OCI-LY3 (cell line): ENCODE measurements around the gene ZBTB38.

Source experiments
- H2AFZ ChIP-seq: fragments of 200-600, 300-600 bp; shearing (Covaris generic); 2 replicates; pipeline ENCODE4 v1.6.0; 2014; ENCODE audit warnings: antibody characterized with exemption, low read depth, low read length
- H3K27ac ChIP-seq: fragments of 200-600, 300-600 bp; sonication (generic); 2 replicates; pipeline ENCODE4 v1.5.1; 2014; ENCODE audit warnings: mild to moderate bottlenecking, low read length, moderate library complexity, mixed read lengths
- H3K27me3 ChIP-seq: fragments of 200-600, 300-600 bp; sonication (generic); 2 replicates; pipeline ENCODE4 v1.6.1; 2014; ENCODE audit warnings: low read depth, low read length, mixed read lengths
- H3K36me3 ChIP-seq: fragments of 200-600, 300-600 bp; sonication (generic); replicated peaks from 2 replicates; pipeline ENCODE3; 2014; ENCODE audit warnings: low read depth, low read length, mixed read lengths
- H3K4me1 ChIP-seq: fragments of 300-600, 200-600 bp; sonication (generic); 2 replicates; pipeline ENCODE4 v1.6.1; 2014; ENCODE audit warnings: low read length, mixed read lengths
- H3K4me2 ChIP-seq: fragments of 200-600, 300-600 bp; sonication (generic); 2 replicates; pipeline ENCODE4 v1.6.1; 2014; ENCODE audit warnings: low read length, mixed read lengths
- H3K4me3 ChIP-seq: fragments of 300-600, 200-600 bp; sonication (generic); 2 replicates; pipeline ENCODE4 v1.5.1; 2014; ENCODE audit warnings: antibody characterized with exemption, mild to moderate bottlenecking, low read length, moderate library complexity
- H3K79me2 ChIP-seq: fragments of 300-600, 200-600 bp; shearing (Covaris generic); 2 replicates; pipeline ENCODE4 v1.6.1; 2014; ENCODE audit warnings: mild to moderate bottlenecking, low read length, mixed read lengths
- H3K9ac ChIP-seq: fragments of 300-600, 200-600 bp; shearing (Covaris generic); 2 replicates; pipeline ENCODE4 v1.6.0; 2014; ENCODE audit warnings: mild to moderate bottlenecking, low read length, moderate library complexity
- H3K9me3 ChIP-seq: fragments of 200-600, 300-600 bp; shearing (Covaris generic); 2 replicates; pipeline ENCODE4 v1.6.1; 2014; ENCODE audit warnings: low read length, mixed read lengths; ENCODE audit not compliant: insufficient read depth
- H4K20me1 ChIP-seq: fragments of 200-600, 300-600 bp; sonication (generic); 2 replicates; pipeline ENCODE4 v1.6.1; 2016; ENCODE audit warnings: low read length, mixed read lengths; ENCODE audit not compliant: insufficient read depth
- EZH2phosphoT487 ChIP-seq: fragments of 200-600 bp; shearing (Covaris generic); IDR thresholded peaks from 2 replicates; pipeline ENCODE4 v1.6.1; 2018; ENCODE audit warnings: antibody characterized with exemption, mixed run types, low read depth
- TF ChIP-seq, protein P1 (sequence below): fragments of 200-600, 300-600 bp; sonication (generic); IDR thresholded peaks from 2 replicates; pipeline ENCODE4 v1.5.1; 2014; ENCODE audit warnings: antibody characterized with exemption, low read length, low read depth

ZBTB38 gene

DNA sequence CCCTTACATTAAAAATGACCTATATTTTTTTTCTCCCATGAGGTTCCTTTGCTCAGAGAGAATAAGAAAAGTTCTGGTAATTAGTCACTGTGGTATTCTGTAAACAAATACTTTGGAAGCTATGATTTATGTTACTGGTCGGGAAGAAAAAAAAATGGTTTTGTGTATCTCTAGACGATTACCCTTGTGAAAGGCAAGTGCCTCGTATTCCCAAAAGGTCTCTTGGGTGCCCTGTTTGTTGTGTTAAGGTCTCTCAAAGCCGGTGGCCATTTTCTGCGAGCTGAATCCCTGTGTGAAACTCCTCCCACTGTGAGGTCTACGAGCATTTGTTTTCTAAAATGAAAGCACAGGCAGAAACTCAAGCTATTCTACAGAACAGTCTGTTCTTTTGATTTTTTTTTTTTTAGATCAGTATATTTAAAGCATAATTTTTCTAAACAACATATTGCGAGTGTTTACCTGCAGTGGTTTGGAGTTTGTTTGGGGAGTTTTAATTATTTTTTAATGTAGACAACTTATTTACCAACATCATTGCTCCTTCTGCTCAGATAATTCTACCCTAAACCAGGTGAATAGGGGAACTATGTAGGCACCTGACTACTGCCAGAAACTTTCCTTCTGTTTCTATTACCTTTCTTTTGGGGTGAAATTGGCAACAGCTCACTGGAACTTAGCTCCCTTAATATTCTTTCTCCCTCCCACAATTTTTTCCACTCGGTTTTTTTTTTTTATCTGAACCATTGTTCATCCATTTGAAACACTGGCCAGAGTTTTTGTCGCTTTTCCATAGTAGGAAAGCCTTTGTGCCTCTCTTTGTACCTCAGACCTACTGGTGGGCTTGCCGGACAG lies 44.0 kb downstream of the ZBTB38 start:
- H3K9me3 ChIP-seq: no peaks in the 10 kb centered on the region
- H4K20me1 ChIP-seq: no peaks in the 10 kb centered on the region
- H3K4me2 ChIP-seq: peak overlapping the region; percentile 81
- no peak overlapping the region for H3K27ac ChIP-seq
- peak overlapping the region; percentile 57 for H3K9ac ChIP-seq
- peak overlapping the region; percentile 98 for H2AFZ ChIP-seq
- H3K27me3 ChIP-seq: no peaks in the 10 kb centered on the region
- no peaks in the 10 kb centered on the region for H3K36me3 ChIP-seq
- no peaks in the 10 kb centered on the region for H3K79me2 ChIP-seq
- H3K4me1 ChIP-seq: peaks cover 10% of the 10 kb centered on the region
- H3K4me3 ChIP-seq: peak overlapping the region; percentile 70
- TF ChIP-seq, protein P1, sequence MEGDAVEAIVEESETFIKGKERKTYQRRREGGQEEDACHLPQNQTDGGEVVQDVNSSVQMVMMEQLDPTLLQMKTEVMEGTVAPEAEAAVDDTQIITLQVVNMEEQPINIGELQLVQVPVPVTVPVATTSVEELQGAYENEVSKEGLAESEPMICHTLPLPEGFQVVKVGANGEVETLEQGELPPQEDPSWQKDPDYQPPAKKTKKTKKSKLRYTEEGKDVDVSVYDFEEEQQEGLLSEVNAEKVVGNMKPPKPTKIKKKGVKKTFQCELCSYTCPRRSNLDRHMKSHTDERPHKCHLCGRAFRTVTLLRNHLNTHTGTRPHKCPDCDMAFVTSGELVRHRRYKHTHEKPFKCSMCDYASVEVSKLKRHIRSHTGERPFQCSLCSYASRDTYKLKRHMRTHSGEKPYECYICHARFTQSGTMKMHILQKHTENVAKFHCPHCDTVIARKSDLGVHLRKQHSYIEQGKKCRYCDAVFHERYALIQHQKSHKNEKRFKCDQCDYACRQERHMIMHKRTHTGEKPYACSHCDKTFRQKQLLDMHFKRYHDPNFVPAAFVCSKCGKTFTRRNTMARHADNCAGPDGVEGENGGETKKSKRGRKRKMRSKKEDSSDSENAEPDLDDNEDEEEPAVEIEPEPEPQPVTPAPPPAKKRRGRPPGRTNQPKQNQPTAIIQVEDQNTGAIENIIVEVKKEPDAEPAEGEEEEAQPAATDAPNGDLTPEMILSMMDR: no peak
- no peak for TF ChIP-seq EZH2phosphoT487

DNA sequence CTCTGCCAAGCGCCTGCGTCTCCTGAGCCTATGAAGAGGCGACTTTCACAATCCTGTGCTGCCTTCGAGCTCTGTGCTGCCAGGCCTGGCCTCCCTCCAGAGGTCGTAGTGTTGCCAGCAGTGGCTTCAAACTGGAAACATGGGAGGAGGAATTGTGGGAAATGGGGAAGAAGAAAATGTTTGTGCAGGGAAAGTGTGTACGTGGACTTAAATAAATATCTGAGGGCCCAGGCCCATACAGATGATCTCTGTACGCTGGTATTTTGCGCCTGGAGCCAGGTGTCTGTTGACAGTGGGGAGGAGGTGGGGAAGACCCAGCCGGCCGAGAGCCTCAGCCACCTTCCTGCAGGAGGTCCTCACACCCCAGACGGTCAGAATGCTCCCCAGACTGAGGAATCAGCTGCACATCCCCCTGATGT lies 44.6 kb downstream of the ZBTB38 start:
- H3K4me2 ChIP-seq: no peak overlapping the region
- H3K4me1 ChIP-seq: peaks cover 10% of the 10 kb centered on the region
- no peaks in the 10 kb centered on the region for H4K20me1 ChIP-seq
- no peaks in the 10 kb centered on the region for H3K36me3 ChIP-seq
- no peak for TF ChIP-seq EZH2phosphoT487
- TF ChIP-seq, protein P1: no peak
- H3K79me2 ChIP-seq: no peaks in the 10 kb centered on the region
- H3K27me3 ChIP-seq: no peaks in the 10 kb centered on the region
- no peak overlapping the region for H3K4me3 ChIP-seq
- no peak overlapping the region for H3K27ac ChIP-seq
- H3K9ac ChIP-seq: no peak overlapping the region
- no peak overlapping the region for H2AFZ ChIP-seq
- H3K9me3 ChIP-seq: no peaks in the 10 kb centered on the region

DNA sequence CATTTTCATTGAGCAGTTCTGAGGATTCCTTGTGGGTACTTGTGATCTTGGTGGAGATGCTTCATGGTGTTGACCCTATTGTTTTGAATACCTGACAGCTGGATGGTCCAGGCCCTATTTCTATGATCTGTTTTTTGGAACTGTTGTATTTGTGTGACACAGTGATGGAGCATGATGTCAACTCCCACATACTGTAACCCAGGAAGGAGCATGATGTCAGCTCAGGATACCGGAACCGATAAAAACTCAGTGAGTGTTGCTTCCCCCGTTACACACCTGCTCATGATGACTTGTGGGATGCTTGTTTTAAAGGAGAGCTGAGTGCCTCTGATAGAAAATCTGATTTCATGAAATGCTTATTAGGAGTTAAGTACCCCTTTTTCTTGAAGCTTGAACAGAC lies 45.1 kb downstream of the ZBTB38 start:
- H2AFZ ChIP-seq: no peak overlapping the region
- no peak overlapping the region for H3K4me3 ChIP-seq
- peaks cover 10% of the 10 kb centered on the region for H3K4me1 ChIP-seq
- TF ChIP-seq EZH2phosphoT487: no peak
- TF ChIP-seq, protein P1: no peak
- H3K27me3 ChIP-seq: no peaks in the 10 kb centered on the region
- H4K20me1 ChIP-seq: no peaks in the 10 kb centered on the region
- no peaks in the 10 kb centered on the region for H3K36me3 ChIP-seq
- no peaks in the 10 kb centered on the region for H3K79me2 ChIP-seq
- H3K27ac ChIP-seq: no peak overlapping the region
- no peak overlapping the region for H3K9ac ChIP-seq
- no peaks in the 10 kb centered on the region for H3K9me3 ChIP-seq
- no peak overlapping the region for H3K4me2 ChIP-seq

DNA sequence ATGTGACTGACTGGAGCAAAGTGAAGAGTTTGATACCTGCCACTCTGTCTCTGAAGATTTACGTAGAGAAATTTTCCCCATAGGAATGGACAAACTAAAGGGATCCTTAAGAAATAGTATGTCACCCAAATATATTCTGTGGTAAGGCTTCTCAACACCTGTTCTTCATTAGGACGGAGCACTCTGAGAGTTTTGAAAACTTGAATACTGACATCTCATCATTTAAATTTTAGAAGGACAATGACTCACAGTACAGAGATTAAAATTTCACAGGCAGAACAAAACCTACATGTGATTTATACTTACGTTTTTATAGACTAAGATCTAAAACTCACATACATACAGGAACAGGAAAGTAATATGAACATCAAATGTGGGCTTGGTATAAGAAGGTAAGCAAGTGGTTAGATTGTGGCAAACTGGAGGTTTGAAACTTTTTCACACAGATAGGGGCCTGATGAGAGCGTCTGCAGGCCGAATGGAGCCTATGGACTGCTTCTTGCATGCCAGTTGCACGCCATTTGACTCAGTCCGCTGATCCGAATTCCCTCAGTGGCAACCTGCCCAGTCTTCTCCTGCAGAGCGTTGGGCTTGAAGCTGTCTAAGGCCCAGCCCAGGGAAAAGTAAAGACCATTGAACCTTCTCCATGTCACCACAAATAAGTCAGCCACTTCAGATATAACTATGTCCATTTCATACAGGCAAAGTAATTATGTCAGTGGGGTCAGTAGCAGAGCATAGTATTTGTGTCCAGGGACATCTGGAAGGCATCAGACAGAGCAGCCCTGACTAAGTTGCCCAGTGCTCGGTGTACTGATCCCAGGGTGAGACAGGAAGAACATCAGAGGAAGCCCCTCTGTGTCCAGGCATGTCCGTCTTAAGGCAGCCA lies 45.7 kb downstream of the ZBTB38 start:
- Histone ChIP-seq H3K4me1 (peaks cover 10% of the 10 kb centered on the region), H3K27ac (no peak overlapping the region), H3K4me3 (no peak overlapping the region)

More for the DNA sequence above, 45.7 kb downstream of the ZBTB38 start:
- no peak overlapping the region for H2AFZ ChIP-seq
- TF ChIP-seq, protein P1: no peak
- TF ChIP-seq EZH2phosphoT487: no peak
- H3K4me2 ChIP-seq: no peak overlapping the region
- H3K9me3 ChIP-seq: no peaks in the 10 kb centered on the region
- no peaks in the 10 kb centered on the region for H3K36me3 ChIP-seq
- no peaks in the 10 kb centered on the region for H4K20me1 ChIP-seq
- no peaks in the 10 kb centered on the region for H3K27me3 ChIP-seq
- H3K79me2 ChIP-seq: no peaks in the 10 kb centered on the region
- H3K9ac ChIP-seq: no peak overlapping the region
